ENCODE data around the gene DLG2.

DLG2 gene

DNA sequence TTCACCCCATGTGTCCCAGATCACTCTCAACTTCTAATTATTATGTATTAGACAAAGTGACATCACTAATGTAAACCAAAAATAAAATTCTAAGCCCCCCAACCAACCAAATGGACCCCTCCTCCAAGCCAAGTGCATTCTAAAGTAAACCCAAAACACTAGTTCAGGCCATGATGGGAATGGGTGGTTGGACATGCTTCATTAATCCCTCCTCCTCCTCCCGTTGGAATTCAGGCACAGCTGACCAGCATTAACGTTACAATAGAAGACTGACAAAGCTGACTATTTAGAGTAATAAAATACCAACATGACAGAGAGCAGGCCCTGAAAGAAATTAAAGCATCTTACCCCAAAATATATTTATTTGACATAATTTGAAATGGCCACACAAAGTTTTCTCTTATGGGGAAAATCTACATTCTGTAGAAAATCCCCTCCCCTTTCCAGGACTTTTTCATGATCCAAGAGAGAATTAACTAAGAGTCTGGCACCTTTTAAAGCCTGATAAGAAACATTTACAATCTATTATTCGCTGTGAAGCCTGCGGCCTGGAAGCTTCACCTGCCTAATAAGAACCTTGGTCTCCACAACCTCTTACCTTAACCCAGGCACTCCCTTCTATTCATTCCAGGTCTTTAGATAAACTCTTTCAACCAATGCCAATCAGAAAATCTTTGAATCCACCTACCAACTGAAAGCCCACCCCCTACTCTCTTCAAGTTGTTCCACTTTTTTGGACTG lies 1392.5 kb downstream of the DLG2 start:
- no peak for DNase-seq

DNA sequence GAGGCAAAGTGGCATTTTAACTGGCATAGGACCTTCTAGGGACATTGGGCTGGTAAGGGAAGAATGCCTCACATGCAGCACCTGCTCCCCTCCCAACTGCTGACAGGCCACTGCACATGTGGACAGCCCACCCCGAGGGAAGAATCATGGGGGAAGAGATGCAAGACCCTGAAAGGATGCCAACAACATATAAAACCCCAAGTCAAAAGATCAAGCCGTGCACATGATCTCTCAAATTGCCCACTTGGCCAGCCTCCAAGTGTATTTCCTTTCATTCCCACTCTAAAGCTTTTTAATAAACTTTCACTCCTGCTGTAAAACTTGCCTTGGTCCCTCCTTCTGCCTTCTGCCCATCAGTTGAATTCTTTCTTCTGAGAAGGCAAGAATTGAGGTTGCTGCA lies 1393.1 kb downstream of the DLG2 start:
- no peak for DNase-seq

DNA sequence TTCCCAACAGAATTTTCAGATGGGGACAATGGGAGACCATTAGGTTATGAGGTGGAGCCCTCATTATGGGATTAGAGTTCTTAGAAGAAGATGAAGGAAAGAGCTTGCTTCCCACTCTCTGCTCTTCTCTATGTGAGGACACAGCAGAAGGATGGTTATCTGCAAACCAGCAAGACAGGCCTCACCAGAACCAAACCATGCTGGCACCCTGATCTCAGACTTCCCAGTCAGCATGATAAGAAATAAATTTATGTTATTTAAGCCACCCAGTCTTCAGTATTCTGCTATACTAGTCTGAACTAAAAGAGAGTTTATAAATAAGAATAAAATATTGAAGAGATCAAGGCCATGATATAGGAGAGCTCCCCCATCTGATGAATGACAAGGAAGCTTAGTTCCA lies 1394.6 kb downstream of the DLG2 start:
- no peak for DNase-seq

DNA sequence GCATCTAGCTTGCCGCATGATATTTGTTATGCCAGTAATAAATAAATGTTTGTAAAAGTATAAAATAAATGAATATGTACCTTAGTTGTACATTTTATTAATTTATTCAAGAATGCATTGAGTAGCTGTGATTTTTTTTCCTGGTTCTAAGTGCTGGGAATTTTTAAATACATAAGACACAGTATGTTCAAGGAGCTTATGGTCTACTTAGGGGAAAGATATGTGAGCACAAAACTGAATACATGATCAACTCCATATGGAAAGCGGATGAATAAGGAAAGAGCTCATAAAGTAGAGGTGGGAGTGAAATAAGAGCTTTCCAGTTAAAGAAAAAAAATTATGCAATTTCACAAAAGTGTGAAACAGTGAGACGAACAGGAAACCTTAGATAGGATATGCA lies 1396.7 kb downstream of the DLG2 start:
- no peak for DNase-seq

DNA sequence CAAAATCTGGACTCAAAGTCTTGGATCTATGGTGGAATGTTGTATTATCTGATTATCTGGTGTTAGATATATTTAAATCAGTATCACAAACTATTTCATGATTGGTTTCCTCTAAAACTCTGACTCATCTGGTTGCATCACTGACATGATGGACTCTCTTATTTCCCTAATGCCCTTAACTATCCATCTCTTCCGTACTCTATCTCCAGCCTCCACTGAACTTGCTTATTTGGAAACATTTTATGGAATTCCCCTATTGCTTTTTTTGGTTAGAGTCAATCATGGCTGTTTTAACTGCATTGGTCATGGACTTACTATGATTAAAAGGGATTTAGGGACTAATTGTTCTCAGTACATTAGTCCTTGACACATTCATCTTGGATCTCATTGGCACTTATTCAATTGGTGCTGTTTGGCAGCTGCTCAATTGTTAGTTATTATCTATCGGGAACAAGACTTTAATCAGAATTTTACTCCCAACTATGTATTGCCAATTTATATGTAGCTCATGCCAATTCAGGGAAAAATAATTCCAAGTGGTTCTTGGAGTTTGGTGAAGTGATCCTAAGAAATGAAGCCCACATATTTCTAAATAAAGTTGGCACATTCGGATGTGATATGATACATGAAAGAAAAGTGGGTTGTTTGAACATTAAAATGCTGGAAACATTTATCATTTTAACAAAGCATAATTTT lies 1399.0 kb downstream of the DLG2 start:
- no peak for DNase-seq

DNA sequence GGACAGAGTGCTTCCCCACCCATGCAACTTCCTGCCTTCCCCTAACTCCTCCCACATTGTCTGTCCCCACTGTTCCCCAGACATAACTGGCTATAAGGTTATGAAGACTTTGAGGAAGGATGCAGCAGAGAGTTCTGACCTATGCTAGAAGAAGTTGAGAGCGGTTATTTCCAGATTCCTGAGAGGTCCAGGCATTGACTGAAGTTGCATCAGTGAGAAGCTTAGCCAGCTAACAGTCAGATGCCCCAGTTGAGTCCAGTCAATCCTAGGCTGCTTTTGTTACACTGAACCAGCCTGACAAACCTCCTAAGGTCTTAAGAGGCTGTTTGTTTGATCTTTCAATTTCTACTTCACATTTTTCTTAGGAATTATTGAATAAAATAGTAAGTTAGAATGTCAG lies 1403.1 kb downstream of the DLG2 start:
- DNase-seq = no peak

DNA sequence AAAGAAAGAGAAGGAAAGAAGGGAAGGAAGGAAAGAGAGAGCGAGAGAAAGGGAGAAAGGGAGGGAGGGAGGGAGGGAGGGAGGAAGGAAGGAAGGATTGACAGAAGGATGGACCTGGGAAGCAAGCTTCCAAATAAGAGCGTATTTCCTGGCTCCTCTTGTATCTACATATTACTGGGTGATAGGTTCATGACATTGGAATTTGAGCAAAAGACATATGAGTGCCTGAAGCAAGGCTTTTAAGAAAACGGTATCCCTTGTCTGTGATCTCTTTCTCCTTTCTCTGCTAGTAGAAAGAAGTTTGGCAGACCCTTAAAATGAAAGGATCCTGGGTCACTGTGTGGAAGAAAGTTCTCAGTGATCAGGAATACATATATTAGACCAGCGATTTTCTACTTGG lies 1408.8 kb downstream of the DLG2 start:
- no peak for DNase-seq

DNA sequence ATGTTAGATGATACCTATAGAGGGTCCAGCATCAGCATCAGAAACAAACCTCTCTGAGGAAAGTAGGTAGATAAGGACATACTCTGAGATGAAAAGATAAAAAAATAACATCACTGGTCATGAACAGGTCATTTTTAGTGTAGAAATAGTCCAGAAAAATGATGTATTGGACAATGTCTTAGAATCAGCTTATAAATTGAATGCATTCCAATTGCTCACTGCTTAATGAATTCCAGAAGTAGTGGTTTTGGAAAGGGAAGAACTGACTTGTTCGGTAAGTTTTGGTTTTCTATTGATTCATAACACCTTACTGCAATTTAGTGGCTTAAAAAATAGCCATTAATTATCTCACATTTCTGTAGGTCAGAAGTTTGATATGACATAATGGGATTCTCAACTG lies 1411.5 kb downstream of the DLG2 start:
- DNase-seq = no peak

DNA sequence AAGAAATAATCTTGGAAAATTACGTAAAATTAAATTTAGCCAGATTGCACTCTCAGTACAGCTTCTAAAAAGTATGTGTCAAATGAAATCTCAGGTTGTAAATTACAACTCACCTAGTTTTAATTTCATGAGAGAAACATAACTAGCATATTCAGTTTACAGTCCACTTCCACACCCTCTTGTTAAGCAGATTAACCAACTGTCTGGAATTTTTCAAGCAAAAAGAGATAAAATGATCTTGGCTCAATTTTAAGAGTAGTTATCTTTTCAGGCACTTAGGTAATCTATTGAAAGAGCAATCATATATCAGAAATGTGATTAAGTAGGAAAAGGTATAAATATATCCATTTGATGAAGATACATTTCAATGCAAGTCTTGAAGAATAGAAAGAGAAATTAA lies 1412.6 kb downstream of the DLG2 start:
- DNase-seq = no peak

DNA sequence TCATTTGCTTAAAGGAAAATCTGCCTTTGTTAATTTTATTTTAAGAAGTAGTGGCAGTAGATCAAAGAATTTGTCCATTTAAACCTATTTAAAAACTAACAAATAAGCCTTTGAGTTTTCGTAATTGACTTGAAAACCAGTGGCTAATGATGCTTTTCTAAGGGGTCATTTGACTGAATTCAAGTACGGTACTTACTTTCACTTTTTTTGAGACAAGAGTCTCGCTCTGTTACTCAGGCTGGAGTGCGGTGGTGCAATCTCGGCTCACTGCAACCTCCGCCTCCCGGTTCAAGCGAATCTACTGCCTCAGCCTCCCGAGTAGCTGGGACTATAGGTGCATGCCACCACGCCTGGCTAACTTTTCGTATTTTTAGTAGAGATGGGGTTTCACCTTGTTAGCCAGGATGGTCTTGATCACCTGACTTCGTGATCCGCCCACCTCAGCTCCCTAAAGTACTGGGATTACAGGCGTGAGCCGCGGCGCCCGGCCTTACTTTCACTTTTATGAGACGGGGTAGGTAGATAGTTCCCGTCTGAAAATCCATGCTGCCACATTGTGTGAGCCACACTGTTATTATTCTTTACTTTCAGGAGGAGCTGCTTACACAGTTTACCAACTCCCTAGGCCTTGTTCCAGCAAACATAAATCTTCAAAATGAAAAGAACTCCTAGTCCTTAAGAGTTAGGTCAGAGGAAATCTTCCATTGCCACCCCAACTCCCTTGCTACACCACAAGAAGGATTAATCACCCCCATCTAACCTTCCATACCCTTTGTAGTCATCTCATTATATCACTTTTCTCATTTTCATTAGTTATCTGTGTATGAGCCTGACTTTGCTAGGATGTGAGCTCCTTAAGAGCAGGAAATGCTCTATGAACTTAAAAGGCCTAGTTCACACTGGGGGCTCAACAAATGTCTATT lies 1414.4 kb downstream of the DLG2 start:
- DNase-seq = no peak

DNA sequence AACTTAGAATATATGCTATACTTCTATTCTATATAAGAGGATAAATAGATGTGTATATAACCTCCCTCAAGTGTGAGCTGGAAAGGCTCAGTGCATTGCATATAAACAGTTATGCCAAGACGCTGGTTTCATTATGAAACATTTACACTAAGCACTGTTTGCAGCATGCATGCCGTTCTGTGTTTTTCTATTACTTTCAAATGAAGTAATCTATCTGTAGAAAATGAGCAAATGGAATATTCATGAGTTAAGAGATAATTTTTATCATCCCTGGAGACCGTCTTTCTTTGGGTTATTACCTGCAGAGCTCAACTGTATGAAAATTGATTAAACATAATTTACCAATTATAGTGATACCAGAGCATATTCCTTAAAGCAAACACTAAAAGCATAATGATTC lies 1415.2 kb downstream of the DLG2 start:
- no peak for DNase-seq

DNA sequence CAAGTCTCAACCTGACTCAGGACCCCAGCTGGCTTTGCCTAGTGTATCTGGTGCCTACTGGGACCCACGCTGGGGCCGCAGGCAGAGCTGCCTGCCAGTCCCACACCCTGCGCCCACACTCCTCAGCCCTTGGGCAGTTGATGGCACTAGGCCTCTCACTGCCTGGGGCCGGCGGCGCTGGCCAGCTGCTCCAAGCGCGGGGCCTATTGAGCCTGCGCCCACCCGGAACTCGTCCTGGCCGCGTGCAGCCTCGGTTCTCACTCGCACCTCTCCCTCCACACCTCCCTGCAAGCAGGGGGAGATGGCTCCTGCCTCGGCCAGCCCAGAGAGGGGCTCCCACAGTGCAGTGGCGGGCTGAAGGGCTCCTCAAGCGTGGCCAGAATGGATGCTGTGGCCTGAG lies 1432.4 kb downstream of the DLG2 start:
- DNase-seq = no peak

DNA sequence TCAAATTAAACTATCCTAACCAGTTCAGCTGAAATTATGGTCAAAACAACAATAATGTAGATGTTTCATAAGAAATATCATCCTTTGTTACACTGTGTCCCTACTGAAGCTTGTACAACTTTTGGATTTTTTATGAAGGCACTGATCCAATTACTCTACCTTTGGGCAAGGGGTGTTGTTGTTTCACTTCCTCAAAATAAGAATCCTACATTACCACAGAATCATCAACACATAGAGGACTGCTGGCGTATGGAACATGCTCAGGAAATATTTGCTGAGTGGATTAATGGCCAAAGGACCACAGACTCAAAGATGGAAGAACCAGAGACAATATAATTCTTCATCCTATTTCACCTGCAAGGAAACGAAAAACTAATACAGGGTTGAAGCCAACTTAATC lies 1433.4 kb downstream of the DLG2 start:
- no peak for DNase-seq

DNA sequence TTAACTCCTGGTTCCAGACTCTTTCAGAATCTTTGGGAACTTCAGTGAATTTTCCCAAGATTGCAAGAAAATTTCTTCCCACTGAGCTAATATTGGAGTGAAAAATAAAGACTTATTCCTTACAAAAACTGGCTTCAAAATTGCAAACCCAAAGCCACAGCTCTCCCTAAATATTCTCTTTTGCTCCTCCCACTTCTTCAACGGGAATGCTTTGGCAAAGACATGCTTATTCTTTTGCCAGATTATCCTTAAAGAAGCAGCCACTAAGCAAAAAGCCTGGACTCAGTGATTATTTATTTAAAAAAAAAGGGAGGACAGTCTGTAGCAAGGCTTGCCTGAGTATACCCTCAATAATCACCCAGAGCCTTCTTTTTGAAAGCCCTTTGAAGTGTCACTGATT lies 1438.6 kb downstream of the DLG2 start:
- DNase-seq = no peak

DNA sequence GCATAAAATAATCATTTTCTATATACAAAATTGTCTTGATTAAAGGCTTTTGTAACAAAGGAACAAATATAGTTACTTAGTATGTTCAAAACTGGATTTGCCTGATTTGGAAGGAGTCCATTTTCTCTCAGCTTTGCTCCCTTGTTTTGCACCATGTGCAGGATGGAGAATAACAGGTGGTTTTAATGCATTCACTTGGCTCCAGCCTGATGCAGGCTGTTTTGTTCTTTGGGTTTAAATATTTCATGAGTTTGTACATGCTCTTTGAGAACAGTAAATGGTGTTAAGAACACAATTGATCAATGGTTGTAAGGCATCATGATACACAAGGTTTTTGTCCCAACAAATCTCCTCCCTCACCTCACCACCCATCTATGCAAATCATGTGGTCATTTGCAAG lies 1454.1 kb downstream of the DLG2 start:
- no peak for DNase-seq

DNA sequence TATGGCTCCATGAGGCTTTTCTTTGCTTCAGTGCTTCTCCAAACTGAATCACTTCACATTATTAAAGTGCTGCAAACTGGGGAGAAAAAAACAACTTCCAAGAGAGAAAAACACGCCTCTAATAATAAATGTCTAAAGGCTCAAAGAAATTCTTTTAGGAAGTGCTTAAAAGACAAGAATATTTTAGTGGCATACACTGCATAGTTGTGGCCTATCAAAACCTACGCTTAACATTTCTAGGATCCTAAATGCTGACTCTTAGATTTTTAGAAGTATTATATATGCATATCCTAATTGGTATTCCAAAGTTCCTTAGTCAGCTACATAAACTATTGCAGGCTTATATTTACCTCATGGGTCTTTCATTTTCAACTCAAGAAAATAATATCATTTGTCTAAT lies 1462.0 kb downstream of the DLG2 start:
- DNase-seq = no peak

DNA sequence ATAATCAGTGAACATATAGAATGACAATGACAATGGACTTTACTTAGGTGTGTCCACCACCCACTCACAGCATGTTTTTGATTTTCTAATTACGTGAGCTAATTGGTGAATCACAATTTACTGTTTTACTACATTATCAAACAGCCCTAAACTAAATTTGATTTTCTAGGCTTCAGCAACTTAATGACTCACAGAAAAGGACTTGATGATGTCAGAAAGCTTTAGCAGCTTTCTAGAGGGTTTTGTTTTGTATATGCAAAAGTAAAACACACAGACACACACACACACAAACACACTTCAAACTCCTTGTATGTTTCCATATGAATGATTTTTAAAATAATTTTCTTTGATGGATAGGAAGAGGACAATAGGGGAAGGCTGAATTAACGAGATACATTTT lies 1462.4 kb downstream of the DLG2 start:
- no peak for DNase-seq

DNA sequence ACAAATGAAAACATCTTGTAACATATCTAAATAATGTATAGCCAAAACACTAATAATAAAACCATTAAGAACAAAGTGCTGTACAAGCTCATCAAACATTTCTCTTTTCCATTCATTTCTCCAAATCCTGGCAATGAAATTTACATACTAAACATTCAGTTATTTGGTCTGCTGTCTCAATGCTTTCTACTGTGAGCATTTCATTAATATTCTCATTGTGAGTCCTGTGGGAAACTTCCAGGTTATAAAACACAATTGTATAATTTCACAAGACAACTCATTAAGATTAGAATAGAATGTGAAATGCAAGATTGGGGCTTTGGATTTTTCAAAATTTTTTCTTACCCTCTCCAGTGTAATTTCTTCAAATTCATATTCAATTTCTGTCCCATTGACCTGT lies 1464.0 kb downstream of the DLG2 start:
- DNase-seq = no peak

DNA sequence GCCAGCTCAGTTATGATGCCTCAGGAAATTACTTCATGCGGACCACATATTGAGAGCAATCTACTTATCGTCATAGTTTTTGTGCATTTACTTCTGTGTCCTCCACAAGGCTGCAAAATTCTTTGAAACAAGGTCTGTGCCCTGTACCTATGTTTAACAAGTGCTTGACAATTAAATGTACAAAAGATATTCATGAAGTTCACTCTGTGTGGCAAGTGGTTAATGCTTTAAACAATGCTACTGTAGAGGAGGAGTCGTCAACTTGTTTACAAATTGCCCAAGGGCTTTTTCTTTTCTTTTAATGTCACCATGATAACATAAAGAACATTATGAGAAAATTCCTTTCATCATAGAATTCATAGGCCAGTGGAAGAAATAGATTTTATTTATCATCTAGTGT lies 1469.5 kb downstream of the DLG2 start:
- DNase-seq = no peak

DNA sequence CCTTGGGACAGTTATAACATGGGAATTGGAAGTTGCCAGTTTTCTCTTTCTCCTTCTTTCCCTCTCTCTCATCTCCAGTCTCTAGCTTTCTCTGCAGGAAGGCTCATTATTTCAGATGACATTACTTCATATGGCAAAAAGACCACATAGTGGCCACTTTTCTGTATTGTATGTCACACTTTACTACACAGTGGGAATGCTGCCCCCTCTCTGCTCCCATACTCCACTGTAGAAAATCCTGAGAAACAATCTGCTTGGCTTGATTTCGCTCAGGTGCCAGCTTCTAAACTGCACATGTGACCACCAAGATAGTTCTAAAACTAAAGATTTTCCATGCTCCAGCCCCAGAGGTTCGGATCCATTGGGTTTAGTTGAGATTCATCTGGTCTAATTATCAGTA lies 1480.3 kb downstream of the DLG2 start:
- DNase-seq = no peak

DNA sequence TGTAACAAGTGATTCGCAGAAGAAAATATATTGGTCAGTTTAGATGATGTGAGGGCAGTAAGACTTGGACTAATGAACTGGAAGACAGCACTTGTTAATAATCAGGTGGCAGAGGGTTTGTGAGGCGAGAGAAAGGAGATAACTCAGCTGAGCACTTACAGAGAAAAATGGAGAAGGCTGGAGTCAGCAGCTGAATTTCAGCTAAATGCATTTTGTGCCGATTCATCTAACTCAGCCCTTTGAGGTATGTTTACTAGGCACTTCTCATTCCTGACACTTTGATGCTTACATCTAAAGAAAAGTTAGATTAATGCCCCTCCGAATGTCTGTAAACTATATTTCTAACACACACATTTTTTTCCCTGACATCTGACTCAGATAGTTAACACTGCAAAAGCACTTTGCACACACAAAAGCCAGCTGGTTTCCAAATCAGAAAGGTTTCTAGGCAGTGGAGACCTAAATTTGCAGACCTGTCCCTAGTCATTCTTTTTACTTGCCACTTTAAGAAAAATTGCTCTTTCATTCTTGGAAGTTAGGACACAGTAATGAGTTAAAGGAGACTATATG lies 1481.4 kb downstream of the DLG2 start:
- no peak for DNase-seq

DNA sequence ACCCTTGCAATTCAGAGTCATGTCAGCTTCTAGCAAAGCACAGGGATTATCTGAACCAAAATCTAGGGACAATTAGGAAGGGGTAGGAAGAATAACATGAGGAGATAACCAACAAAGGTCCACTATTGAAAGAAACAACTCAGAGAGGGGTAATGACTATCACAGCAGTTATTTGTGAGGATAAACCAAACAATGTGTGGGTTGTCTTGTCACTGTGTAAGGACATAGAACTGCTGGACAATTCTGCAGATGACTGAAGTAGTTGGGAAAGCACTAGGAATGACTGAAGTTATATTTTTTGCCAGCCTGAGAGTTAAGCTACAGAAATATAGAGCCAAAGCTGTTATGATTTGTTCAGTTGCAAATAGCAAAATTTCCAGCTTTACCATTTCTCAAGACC lies 1482.6 kb downstream of the DLG2 start:
- DNase-seq = no peak

DNA sequence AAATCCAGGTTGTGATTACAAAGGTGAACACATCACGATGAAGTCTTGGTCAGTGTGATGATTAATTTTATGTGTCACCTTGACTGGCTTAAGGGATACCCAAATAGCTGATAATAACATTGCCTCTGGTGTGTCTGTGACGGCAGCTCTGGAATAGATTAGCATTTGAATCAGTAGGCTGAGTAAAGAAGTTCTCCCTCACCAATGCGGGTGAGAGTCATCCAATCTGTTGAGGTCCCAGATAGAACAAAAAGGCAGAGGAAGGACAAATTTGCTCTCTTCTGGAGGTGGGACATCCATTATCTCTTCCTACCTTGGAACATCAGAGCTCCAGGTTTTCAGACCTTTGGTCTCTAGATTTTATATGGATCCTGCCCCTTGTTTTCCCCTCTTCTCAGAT lies 1484.7 kb downstream of the DLG2 start:
- no peak for DNase-seq

Measured in SHP77 treated with DMSO at 0.1 percent for 48 hours (cell line).